Measurements from ENCODE around the gene ANKRD12. TPM values are rescaled to one million over a fixed set of nuclear protein-coding genes. Genes with fewer than 3 reads are reported as not detected.

Gene ANKRD12
- total RNA-seq, 2 donors from 2014 or later = 45.6 to 51.5 TPM

DNA sequence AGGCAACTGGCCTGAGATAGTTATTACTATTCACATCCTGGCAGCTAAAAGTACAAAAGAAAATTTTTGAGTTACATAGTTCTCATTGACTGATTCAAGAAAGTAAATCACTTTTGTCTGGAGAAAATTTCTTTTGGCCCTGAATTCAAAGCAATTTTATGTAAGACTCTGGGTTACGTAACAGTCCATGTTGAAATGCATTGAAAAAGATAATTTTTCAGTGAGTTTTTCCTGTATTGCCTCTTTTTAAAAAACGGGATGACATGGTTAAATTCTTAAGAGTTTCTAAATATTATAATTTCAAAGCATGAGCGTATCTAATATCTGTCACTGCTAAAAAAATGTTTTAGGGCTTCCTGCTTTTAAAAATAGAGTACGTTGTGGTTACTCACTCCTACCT, 72.7 kb downstream of the ANKRD12 start:
- intact Hi-C loops (cut with DNase I) = no loop called here
- DNase-seq (no peak), ATAC-seq (no peak)

- intact Hi-C loops (cut with DNase I) = no loop called here
- no peak for DNase-seq
- ATAC-seq = no peak
Measured at GRCh38 chr18:9210966-9211365, 74.4 kb downstream of the ANKRD12 start.

DNA sequence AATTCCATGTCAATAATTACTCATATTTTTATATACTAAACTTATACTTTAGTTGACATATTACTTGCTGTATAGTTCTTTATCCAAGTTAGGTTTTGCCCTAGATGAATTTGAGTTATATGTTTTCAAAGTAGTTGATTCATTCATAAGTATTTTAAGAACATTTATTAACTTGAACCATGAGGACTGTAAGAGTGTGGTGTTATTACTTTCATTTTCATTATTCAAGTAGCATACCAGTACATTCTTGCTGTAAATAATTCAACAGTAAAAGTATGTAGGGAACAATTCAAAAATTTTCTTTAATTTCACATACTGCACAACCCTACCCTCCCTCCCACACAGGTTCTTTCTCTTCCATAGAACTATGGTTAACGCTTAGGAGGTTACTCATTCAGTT, 75.4 kb downstream of the ANKRD12 start:
- DNase-seq = no peak
- no peak for ATAC-seq
- intact Hi-C loops (cut with DNase I) = no loop called here

GRCh38 chr18:9215221-9215933, 78.8 kb downstream of the ANKRD12 start:
- no peak for ATAC-seq
- no peak for DNase-seq
- intact Hi-C loops (cut with DNase I) = no loop called here

DNA sequence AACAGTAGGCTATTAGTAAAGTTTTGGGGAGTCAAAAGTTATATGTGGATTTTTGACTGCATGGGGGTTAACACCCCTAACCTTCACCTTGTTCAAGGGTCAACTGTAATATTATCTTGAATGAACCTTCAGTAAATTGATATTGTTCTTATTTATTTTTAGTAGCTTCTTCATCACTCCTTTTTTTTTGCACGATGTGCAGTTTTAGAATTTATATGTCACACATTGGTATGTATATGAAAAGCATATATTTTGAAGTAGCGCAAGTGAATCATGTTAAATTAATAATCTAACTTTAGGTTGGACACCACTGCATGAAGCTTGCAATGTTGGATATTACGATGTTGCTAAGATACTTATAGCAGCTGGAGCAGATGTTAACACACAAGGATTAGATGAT, 79.9 kb downstream of the ANKRD12 start:
- intact Hi-C loops (cut with DNase I) = no loop called here
- no peak for ATAC-seq
- no peak for DNase-seq

DNA sequence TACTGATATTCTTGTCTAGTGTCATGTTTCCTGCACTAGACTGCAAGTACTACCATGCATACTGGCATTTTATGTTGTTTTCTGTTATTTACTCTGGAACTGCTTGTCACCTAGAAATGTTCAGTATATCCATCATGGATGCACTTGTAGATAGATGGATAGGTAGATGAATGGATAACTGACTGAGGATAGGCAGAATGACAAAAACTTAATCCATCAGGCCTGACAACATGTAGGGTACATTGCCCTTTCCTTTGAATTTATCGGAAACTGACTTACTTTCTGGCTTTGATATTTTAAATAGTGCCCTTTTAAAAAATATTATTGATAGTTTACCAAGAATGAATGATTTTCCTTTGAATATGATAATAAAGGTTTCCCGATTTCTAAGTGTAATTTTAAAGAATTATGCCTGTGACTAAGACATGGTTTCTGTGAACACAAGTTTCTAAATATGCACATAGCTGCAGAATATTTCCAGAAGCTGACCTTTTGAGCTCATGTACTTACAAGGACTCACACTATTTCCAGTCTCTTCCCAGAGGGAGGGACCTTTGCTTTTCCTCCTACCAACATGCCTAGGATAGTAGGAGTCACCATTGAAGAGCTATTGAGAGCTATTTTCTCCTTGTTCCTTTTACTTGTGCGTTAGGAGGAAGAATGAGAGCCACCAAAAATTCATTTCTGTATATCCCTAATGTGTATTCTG, 81.3 kb downstream of the ANKRD12 start:
- intact Hi-C loops (cut with DNase I) = no loop called here
- ATAC-seq = peak in 1 of 2 donors; percentile 18
- DNase-seq = no peak

DNA sequence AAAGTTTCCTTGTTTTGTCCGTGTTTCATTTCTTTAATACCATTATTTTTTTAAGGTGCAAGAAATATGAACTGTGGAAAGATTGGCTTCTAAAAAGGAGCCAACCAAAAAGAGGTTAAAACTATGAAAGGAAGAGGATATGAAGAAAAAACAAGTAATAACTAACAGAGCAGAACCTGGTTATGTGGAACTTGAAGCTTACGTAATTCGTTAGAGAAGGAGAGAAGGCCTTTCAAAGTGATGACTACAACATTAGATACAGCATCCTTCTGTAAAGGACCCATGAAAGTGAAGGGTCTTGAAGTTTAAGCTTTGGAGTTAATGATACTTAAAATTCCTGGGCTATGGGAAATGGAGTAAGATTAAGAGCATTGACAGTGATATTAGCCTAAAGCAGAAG, 84.5 kb downstream of the ANKRD12 start:
- ATAC-seq (no peak), DNase-seq (no peak)
- intact Hi-C loops (cut with DNase I) = no loop called here

DNA sequence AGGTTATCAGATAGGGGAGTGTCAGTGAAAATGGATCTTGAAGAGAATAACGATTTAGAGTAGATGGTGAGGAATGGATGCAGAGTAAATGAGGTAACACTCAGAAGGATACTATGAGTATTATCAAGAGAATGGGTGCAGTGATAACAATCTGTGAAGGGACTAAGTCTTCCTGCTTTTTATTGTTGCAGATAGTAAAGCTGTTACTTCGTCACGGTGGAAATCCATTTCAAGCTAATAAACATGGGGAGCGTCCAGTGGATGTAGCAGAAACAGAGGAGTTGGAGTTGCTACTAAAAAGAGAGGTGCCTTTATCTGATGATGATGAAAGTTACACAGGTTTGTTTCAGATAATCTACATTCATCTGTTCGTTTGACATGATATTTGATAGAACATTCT, 85.1 kb downstream of the ANKRD12 start:
- DNase-seq = no peak
- intact Hi-C loops (cut with DNase I) = no loop called here
- no peak for ATAC-seq

DNA sequence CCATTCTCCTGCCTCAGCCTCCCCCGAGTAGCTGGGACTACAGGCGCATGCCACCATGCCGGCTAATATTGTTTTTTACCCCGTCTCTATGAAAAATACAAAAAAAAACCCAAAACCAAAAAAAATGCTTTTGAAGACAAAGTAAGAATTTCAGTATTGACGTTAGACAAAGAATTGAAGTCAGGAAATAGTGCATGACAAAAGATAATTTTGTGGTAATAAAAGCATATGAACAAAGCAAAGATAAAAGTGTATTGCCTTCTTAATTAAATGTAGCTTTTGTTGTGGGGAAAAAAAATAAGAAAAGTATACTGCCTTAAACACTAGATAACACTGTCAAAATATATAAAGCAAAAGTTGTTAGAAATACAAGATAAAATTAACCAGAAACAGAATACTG, 86.8 kb downstream of the ANKRD12 start:
- intact Hi-C loops (cut with DNase I) = no loop called here
- ATAC-seq = no peak
- DNase-seq = no peak

GRCh38 chr18:9226463-9226862, 89.9 kb downstream of the ANKRD12 start:
- DNase-seq (no peak), ATAC-seq (no peak)
- intact Hi-C loops (cut with DNase I) = no loop called here

- DNase-seq (no peak), ATAC-seq (no peak)
- intact Hi-C loops (cut with DNase I) = no loop called here
Measured at GRCh38 chr18:9231852-9232486, 95.4 kb downstream of the ANKRD12 start.

DNA sequence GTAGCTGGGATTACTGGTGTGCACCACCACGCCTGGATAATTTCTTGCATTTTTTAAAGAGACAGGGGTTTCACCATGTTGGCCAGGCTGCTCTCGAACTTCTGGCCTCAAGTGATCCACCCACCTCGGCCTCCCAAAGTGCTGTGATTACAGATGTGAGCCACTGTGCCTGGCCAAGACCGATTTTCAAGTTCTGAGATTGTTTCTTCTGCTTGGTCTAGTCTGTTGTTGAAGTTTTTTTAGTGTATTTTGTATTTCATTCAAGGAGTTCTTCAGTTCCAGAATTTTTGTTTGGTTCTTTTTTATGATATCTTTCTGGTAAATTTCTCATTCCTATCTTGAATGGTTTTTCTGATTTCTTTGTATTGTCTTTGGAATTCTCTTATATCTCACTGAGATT, 96.4 kb downstream of the ANKRD12 start:
- intact Hi-C loops (cut with DNase I) = no loop called here
- ATAC-seq (no peak), DNase-seq (no peak)

DNA sequence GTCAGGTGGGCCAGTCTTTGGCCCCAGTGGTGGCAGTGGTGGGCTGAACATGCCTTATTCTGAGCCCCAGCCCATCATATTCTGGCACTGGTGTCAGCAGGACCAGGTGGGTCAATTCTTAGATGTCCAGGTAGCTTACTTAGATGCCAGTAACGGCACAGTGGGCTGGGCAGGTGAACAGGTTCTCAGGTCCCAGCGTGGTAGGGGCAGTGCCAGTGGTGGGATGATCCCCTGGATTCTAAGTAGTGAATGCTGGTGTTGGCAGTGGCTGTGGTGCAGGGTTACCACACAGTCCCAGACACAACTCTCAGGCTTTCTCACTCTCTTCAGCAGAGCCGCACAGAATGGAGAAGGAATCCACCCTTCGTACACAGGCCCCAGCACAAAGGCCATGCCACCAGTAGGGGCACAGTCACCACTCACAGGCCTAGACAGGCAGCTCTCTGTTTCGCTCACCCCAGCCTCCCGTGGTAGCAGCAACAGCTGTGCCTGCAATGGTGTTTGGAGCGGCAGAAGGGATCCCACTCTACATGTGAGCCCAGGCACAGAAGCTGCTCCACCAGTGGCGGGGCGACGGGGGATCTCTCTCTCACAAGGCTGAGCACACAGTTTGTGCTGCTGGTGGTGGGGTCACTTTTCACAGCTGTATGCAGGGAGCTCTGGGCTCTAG, 97.3 kb downstream of the ANKRD12 start:
- DNase-seq = no peak
- no peak for ATAC-seq
- intact Hi-C loops (cut with DNase I) = no loop called here

DNA sequence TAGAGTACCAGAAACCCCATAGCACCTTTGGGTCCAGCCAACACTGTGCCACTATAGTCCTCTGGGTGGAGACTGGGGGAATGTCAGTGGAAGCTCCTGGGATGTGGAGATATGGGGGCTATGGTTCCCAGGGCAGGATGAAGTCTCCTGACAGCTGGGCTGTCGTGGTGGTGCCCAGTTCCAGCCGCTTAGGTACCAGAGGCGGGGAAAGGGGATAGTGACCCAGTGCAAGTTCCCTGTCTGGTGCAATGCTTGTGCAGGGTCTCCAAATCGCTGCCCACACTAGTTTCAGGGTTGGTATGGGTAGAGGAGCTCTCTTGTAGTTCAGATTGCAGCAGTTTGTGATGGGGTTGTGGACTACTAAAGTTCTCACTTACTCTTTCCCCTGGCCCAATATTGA, 97.9 kb downstream of the ANKRD12 start:
- no peak for ATAC-seq

GRCh38 chr18:9237981-9238380, 101.4 kb downstream of the ANKRD12 start:
- intact Hi-C loops (cut with DNase I) = no loop called here
- ATAC-seq (no peak), DNase-seq (no peak)

More for the DNA sequence above, 97.9 kb downstream of the ANKRD12 start:
- intact Hi-C loops (cut with DNase I) = no loop called here
- DNase-seq = no peak

DNA sequence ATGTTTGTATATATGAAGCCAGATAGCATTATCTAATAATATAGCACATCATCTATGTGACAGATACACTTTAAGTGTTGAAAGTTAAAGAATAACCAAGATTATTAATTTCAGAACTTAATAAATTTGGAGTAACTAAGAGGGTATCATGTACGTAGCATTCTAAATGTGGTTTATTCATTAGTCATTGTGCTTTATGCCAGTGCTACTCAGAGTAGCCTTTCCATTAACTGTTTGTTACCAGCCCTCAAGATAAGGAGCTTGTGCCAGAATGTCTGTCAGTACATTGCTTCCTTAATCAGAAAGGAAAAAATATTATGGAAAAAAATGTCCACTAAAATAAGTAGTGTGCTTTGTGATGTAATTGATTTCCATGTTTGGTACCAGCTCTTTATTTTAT, 103.1 kb downstream of the ANKRD12 start:
- ATAC-seq (no peak), DNase-seq (no peak)
- intact Hi-C loops (cut with DNase I) = no loop called here

DNA sequence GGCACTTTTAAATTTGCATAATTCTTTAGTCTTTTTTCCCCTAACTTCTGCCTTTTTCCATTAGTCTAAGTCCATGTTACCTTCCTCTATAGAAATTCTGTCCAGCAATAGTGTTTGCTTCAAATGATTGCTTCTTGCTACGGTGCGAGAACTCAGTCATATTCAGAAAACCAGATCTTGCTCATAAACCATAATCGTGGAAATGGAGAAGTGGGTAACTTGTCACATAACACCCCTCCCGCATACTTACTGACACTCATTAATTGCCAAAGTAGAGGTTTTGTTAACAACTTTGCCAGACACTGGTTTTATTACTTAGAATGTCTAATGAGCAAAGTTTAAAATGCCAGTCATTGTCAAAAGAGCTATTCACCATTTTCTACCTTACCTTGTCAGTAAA, 103.7 kb downstream of the ANKRD12 start:
- intact Hi-C loops (cut with DNase I) = no loop called here
- no peak for ATAC-seq
- no peak for DNase-seq

DNA sequence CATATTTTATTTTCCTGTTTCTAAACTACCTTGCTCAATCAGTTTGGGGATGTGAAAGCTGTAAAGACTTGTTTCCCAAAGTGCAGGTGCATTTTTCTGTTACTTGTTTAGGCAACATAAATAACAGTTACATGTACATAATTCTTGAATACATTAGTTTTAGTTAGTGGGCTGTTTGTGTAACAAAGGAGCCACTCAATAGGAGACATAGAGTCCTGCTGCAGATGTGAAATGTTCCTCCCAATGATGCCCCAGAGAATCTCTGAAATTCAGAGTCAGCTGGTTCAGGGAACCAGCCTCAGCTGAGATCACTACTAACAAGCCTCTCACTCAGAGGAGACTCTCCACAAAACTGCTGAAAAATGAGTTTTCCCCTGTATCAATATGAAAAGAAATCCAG, 106.4 kb downstream of the ANKRD12 start:
- no peak for DNase-seq
- ATAC-seq = no peak

GRCh38 chr18:9244376-9244775, 107.8 kb downstream of the ANKRD12 start:
- no peak for ATAC-seq

More for the DNA sequence above, 106.4 kb downstream of the ANKRD12 start:
- intact Hi-C loops (cut with DNase I) = no loop called here

GRCh38 chr18:9248661-9249060, 112.1 kb downstream of the ANKRD12 start:
- intact Hi-C loops (cut with DNase I) = no loop called here
- DNase-seq (no peak), ATAC-seq (no peak)

More at GRCh38 chr18:9244376-9244775, 107.8 kb downstream of the ANKRD12 start:
- intact Hi-C loops (cut with DNase I) = no loop called here
- DNase-seq = no peak

All from left cardiac atrium (tissue), 4 donors.